Thoracic aorta (tissue), 2 donors: ENCODE measurements around the gene REM2. TPM values are rescaled to one million over a fixed set of nuclear protein-coding genes. Genes with fewer than 3 reads are reported as not detected.

ENCODE experiments used
- ATAC-seq: fragments of 150-250 bp; one replicate; pipeline ENCODE4 v1.8.0; 2017; ENCODE audit warnings: low read depth; ENCODE audit not compliant: insufficient number of reproducible peaks, low FRiP score
- DNase-seq: peaks from one replicate; pipeline ENCODE4 v3.0.0-alpha.2; 2020; ENCODE audit warnings: low spot score
- H3K27ac ChIP-seq, 2 donors: fragments of 200-600 bp; sonication (generic); 1 replicate in 1 of 2; 2 replicates in 1 of 2; pipeline ENCODE4 v1.5.1; 2016; ENCODE audit warnings: mild to moderate bottlenecking in 2 of 2, moderate library complexity in 2 of 2
- H3K27me3 ChIP-seq: fragments of 200-600 bp; sonication (generic); replicated peaks from 2 replicates; pipeline ENCODE4 v1.6.0; 2016; ENCODE audit warnings: mild to moderate bottlenecking; ENCODE audit not compliant: insufficient read depth
- H3K36me3 ChIP-seq: fragments of 200-600 bp; sonication (generic); one replicate; pipeline ENCODE4 v1.5.1; 2016
- H3K4me1 ChIP-seq, 2 donors: fragments of 200-600 bp; sonication (generic); 1 replicate in 1 of 2; 2 replicates in 1 of 2; pipeline versions ENCODE4 v1.5.1 to v1.6.0; 2016; ENCODE audit warnings: low read depth in 2 of 2, mild to moderate bottlenecking in 1 of 2; ENCODE audit not compliant: control insufficient read depth in 1 of 2
- H3K4me3 ChIP-seq: fragments of 200-600 bp; sonication (generic); 2 replicates; pipeline ENCODE4 v1.5.1; 2016; ENCODE audit warnings: mild to moderate bottlenecking
- H3K9me3 ChIP-seq: fragments of 200-600 bp; sonication (generic); 2 replicates; pipeline ENCODE4 v1.5.1; 2016
- total RNA-seq, 2 donors: library from RNA; depleted of rRNA; stranded (reverse); fragments of >200 nt; gene quantifications; one replicate each; pipeline versions ENCODE4 v1.1.0 to v1.2.3, GENCODE V29; 2016
- TF ChIP-seq, protein P1 (sequence below): fragments of 200-600 bp; sonication (generic); IDR thresholded peaks from one replicate; pipeline ENCODE4 v1.5.1; 2019; ENCODE audit warnings: antibody characterized with exemption

Gene REM2
- total RNA-seq, 2 donors from 2014 or later = 0.28 TPM; not detected in 1

DNA sequence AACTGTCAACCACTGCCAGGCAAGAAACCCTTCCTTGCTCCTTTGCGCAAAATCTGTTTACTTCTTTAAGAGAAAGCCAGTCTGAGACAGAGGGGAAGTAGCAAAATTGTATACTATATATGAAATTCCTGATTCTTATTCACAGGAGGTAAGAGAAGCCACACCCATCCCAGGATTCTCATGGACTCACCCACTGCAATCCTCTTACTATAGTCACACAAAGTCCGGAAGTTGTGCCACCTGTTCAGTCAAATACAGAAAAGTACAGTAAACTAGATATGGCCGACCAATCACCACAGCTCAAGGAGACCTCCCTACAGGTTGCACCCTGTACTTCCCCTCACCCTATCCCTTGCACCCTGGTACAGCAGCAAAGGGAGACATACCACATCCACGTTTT lies 43.3 kb downstream of the REM2 start:
- Histone ChIP-seq H3K4me3 (no peak overlapping the region), H3K9me3 (no peaks in the 10 kb centered on the region), H3K27me3 (no peaks in the 10 kb centered on the region), H3K27ac (no peak overlapping the region), H3K36me3 (peaks cover 24% of the 10 kb centered on the region), H3K4me1 (peaks cover 11 to 15% of the 10 kb centered on the region in 2 donors)
- TF ChIP-seq, protein P1, sequence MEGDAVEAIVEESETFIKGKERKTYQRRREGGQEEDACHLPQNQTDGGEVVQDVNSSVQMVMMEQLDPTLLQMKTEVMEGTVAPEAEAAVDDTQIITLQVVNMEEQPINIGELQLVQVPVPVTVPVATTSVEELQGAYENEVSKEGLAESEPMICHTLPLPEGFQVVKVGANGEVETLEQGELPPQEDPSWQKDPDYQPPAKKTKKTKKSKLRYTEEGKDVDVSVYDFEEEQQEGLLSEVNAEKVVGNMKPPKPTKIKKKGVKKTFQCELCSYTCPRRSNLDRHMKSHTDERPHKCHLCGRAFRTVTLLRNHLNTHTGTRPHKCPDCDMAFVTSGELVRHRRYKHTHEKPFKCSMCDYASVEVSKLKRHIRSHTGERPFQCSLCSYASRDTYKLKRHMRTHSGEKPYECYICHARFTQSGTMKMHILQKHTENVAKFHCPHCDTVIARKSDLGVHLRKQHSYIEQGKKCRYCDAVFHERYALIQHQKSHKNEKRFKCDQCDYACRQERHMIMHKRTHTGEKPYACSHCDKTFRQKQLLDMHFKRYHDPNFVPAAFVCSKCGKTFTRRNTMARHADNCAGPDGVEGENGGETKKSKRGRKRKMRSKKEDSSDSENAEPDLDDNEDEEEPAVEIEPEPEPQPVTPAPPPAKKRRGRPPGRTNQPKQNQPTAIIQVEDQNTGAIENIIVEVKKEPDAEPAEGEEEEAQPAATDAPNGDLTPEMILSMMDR = no peak
- no peak for DNase-seq
- ATAC-seq = no peak

DNA sequence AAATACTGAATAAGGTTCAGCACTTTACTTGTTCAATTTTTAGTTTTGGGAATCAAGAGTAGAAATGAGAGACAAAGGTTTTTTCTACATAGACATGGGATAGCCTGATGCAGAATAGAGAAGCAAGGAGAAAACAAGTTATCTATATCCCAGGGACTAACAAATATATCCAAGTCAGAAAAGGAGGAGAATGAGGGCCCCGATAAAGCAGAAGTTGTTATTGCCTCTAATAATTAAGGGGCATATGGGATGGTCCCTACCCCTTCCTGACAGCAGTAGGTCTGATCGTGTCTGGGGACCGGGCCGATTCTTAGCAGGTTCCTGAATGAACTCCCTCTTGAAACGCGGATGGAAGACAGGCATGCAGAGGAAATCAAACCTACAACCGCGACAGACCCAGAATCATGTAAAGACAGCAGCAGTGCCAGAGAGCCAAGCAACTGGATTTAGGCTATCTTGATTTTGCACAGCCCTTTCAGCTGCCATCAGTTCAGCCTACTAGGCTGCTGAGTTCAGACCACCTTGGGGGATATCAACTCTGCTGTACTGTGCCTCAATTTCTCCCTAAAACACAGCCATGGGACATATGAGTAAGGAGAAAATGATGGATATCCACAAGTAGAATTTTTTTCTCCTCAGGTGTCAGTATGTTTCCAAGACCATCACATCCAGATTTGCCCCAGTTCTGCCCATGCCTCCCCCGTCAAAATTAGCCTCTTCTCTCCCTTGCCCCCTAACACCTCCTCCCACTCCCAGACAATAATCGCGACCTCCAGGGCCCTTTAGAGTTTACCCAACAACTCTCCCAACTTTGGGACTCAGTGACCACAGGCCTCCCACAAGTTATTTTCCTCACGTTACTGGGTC lies 45.4 kb downstream of the REM2 start:
- no peak for DNase-seq
- H3K27ac ChIP-seq = peak overlapping the region; percentile 67 to 70
- H3K9me3 ChIP-seq = no peaks in the 10 kb centered on the region
- no peak for ATAC-seq
- peaks cover 20% of the 10 kb centered on the region for H3K36me3 ChIP-seq
- H3K4me3 ChIP-seq = peak overlapping the region; percentile 81
- H3K27me3 ChIP-seq = no peaks in the 10 kb centered on the region
- TF ChIP-seq, protein P1 = no peak
- peaks cover 11 to 15% of the 10 kb centered on the region in 2 donors for H3K4me1 ChIP-seq

DNA sequence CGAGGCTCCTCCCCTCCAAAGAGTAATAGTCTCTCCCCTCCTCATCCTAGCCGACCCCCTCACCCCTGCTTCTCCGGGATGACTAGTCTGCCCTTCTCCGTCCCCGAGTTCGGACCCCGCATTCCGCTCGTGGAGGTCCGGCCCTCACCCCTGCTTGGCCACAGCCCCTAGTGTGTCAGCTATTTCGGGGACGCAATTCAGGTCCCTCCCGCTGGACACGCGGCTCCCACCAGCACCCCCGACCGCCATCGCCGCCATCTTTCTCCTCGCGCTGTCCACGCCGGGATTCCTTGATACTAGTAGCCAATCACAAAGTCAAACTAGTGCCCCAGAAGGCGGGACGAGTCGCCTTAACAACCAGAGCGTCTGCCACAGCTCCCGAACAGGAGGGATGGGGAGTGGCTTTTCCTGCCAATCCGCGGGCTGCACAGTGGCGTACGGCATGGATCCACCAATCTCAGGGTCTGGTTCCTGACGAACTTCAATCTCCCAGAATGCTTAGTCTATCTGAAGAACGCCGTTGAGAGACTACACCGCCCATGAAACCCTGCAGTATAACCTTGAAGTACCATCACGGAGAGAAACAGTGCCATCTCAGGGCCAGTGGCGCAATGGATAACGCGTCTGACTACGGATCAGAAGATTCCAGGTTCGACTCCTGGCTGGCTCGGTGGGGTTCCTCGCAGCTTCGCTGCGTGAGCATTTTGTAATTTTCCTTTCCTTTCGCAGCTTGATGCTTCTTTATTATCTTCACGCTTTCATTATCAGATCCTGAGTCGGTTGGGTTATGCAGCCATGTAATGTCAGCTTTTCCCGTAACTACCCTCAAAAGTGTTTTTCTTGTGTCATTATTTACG lies 46.3 kb downstream of the REM2 start, which contains the start of gene PRMT5:
TSS of gene PRMT5 (minus strand) at position 273 of the 857 bp plus-strand sequence. CDS start at position 258, 15 bp downstream.
- TF ChIP-seq, protein P1 = no peak

DNA sequence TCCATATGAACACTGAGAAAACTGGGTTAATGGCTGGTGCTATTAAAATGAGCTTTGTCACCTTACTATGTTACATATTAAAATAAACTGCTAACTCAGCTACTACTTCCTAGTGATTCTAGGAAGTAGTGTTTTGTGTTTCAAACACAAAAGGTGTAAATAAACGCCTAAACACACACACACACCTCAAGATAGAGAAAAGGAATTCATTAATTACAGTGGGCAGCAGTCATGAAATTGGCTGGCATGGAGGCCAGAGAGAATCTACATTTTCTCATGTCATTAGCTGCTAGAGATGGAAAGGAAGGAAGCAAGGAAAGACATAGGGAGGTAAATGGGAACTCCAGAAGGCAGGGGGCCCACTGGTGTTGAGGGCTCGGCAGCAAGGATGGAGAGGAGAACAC lies 46.9 kb downstream of the REM2 start:
- H3K36me3 ChIP-seq = peaks cover 6% of the 10 kb centered on the region
- no peaks in the 10 kb centered on the region for H3K27me3 ChIP-seq
- peak overlapping the region; percentile 81 for H3K4me3 ChIP-seq
- H3K4me1 ChIP-seq = peaks cover 11 to 15% of the 10 kb centered on the region in 2 donors
- TF ChIP-seq, protein P1 = no peak
- no peak for ATAC-seq
- no peaks in the 10 kb centered on the region for H3K9me3 ChIP-seq
- H3K27ac ChIP-seq = peak overlapping the region; percentile 92 to 94
- no peak for DNase-seq

More for the DNA sequence above, 46.3 kb downstream of the REM2 start, which contains the start of gene PRMT5:
- DNase-seq (peak; percentile 98), ATAC-seq (peak; percentile 100)
- Histone ChIP-seq H3K36me3 (peaks cover 11% of the 10 kb centered on the region), H3K4me1 (peaks cover 11 to 15% of the 10 kb centered on the region in 2 donors), H3K9me3 (no peaks in the 10 kb centered on the region), H3K27ac (peak within 1 kb of the TSS; percentile 92 to 94), H3K27me3 (no peaks in the 10 kb centered on the region), H3K4me3 (peak within 1 kb of the TSS; percentile 81)

DNA sequence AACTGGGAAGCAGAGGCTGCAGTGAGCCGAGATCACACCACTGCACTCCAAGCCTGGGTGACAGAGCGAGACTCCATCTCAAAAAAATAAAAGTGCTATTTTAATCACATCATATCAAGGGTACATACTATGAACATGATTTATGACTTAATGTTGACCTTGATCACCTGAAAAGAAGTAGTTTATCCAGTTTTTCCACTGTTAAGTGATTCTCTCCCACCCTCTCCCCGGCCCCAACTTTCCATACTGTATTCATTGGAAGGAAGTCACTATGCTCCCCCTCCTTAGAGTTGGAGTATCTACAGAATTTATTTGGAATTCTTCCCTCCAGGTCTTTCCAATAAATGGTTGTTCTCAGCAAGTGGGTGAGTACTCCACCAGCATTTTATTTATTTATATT lies 49.1 kb downstream of the REM2 start:
- no peaks in the 10 kb centered on the region for H3K27me3 ChIP-seq
- H3K9me3 ChIP-seq = no peaks in the 10 kb centered on the region
- peaks cover 11 to 15% of the 10 kb centered on the region in 2 donors for H3K4me1 ChIP-seq
- H3K36me3 ChIP-seq = no peaks in the 10 kb centered on the region
- no peak overlapping the region for H3K27ac ChIP-seq
- no peak for ATAC-seq
- TF ChIP-seq, protein P1 = no peak
- no peak for DNase-seq
- no peak overlapping the region for H3K4me3 ChIP-seq
